NCI-H1105 (cell line): ENCODE results near the gene GNB1.
"Not testable (repeated sequence)": the region's sequence is repeated elsewhere in the genome, so short reads cannot be mapped to it uniquely, and the experiment has no call there.

Experiments
- DNase-seq: peaks from one replicate; lab custom pipeline; 2025; lab: John Stamatoyannopoulos, UW

The GNB1 gene

DNA sequence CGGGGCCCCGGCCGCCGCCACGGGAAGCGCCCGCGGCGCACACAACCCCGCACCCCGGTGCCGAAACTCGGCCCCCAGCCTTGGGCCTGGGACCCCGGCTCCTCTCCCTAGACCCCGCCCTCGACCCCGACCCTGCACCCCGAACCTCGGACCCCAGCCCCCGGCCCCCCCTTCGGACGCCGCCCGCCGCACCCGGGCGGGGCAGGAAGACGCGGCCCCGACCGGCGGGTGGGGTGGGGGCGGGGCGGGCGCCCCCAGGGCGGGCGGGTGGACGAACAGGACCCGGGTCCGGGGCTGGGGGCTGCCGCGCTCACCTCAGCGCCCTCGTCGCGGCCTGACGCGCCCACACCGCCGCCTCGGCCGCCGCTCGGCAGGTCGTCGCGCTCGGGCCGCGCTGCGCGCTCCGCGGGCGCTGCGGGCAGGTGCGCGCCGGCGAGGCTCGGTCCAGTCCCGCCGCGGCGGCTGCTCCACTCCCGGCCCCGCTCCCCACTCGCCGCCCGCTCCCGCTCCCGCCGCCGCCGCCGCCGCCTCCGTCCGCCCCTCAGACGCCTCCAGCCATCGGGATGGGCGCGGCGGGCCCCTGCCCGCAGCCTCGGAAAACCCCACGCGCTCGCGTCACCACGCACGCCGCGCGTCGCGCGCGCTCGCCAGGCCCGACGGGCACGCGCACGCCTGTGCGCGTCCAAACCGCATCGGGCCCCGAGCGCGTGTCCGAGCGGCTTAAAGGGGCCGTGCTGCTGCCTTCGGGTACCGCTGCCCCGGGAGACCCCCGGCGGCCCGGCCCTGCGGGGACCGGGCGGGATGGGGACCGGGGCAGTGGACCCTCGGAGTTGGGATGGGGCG lies at the start of gene GNB1:
Gene GNB1, minus strand, starts transcription at position 582 of the 843 bp plus-strand sequence. CDS start 65,634 bp downstream, outside the sequence.
- peak; percentile 91 for DNase-seq

DNA sequence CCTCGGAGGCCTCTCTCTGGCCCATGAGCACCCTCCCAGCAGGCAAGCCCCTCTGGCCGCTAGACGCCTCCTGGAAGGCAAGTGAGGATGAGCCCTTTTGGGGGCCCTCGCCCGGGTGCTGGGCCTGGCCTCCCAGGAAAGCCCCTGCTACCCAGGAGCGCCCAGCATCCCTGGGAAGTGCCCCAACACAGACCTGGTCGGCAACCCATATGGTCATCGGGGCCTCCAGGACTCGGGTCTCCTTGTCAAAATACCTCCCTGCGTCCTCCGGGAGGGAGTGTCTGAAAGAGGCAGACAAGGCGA lies 49.2 kb upstream of the GNB1 start:
- DNase-seq, result no peak

DNA sequence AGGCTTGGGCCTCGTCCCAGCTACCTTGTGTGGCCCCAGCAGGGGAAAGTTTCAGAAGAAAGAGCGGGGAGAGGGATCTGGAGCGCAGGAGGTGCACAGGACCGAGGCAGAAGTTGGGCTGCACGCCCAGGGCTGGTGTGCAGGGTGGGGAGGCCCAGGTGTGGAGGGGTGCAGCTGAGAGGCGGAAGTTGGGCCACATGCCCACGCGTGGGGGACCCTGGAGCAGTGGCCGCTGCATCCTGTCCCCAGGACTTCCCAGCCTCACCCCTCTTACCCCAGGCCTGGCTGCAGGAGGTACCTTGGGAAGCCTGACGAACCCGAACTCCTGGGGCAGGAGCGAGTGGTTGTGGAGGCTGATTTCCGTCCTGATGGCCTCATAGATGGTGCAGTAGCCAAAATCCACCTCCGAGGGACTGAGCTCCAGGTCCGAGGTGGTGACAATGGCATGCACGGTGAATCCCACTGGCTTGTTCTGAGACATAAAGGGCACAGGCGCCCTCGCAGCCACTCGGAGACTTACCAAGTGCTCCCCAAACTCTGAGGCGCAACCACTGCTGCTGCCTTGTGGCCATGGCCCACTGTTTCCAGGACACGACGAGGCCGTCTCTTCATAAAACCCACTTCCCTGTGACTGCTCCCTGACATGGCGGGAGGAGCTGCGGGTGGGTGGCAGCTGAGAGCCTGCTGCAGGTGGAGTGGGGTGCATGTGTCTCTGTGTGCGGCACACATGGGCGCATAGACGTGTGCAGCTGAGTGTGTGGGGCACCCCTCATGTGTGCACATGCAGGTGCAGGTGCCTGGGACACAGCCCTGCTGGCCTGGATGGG lies 48.6 kb upstream of the GNB1 start:
- no peak for DNase-seq

DNA sequence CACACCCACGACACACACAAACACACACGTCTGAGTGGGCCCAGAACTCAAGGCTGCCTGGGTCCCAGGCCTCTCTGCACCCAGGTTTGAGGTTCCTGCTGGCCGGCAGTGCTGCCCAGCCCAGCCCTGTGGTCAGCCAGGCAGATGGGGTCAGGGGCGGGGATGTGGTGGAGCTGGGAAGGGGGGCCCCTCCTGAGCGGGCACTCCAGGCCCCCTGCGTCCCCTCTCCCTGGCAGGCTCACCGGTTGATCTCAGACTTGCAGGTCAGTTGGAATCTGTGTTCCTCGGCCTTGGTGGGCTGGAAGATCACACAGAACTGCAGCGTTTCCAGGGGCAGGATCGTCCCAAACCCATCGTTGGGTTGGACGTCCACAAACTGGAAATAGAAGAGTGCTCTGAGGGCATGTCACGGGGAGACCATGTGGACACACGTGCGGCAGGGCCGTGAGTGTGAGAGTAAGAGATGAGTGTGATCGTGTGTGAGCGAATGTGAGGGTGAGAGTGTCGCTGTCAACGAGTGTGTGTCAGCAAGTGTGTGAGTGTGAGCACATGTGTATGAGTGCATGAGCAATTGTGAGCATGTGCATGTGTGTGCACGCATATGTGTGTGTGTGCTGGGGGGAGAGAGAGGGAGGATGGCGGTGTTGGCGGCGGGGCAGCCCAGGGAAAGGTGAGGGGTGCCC lies 47.9 kb upstream of the GNB1 start:
- no peak for DNase-seq

DNA sequence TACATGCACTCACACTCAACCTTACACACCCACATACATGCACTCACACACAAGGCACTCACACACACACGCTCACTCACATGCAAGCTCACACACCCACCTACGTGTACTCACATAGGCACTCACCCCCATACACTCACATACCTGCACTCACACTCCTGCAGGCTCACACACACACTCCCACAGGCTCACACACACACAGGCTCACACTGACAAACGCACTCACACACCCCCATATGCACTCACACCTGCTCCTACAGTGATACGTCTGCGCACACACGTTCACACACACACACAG lies 47.3 kb upstream of the GNB1 start:
- no peak for DNase-seq

DNA sequence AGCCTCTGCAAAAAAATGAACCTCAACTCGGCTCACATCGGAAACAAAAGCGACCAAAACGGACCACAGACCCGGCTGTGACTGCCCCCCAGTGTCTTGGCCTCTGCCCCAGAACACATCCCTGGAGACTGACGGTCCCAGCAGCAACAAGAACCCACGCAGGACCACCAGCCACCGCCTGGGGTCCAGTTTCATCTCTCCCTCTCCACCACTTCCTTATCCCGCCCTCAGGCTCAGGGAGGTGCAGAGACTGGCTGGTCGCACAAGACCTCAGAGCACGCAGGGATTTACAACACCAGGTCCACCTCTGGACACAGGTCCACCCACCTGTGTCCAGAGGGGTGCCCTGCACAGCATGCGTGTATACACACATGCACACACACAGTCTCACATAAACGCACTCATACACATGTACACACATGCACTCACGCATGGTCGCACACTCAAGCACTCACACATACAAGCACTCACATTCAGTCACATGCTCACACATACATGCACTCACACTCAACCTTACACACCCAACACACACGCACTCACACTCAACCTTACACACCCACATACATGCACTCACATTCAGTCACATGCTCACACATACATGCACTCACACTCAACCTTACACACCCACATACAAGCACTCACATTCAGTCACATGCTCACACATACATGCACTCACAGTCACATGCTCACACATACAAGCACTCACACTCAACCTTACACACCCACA lies 46.8 kb upstream of the GNB1 start:
- no peak for DNase-seq

DNA sequence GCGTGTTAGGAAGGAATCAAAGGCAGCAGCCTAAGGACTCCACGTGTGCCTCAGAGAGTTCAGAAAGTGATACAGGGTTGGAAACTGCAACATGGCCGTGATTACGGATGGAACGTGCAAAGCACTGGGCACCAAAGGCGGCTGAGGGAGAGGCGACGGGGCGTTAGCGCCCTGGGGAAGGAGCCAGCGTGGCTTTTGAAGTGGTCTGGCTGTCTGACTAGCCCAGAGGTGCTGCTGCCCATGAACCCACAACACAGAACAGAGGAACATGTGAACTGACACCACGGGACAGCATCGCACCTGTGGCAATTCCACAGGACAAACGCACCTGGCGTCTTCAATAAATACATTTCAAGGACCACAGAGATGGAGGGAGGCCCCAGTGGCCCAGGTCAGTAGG lies 46.2 kb upstream of the GNB1 start:
- DNase-seq, result no peak

DNA sequence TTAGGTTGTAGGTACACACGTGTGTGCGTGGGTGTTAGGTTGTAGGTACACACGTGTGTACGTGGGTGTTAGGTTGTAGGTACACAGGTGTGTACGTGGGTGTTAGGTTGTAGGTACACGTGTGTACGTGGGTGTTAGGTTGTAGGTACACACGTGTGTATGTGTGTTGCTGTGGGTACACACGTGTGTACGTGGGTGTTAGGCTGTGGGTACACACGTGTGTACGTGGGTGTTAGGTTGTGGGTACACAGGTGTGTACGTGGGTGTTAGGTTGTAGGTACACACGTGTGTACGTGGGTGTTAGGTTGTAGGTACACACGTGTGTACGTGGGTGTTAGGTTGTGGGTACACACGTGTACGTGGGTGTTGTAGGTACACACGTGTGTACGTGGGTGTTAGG lies 44.0 kb upstream of the GNB1 start:
- not testable (repeated sequence) for DNase-seq

DNA sequence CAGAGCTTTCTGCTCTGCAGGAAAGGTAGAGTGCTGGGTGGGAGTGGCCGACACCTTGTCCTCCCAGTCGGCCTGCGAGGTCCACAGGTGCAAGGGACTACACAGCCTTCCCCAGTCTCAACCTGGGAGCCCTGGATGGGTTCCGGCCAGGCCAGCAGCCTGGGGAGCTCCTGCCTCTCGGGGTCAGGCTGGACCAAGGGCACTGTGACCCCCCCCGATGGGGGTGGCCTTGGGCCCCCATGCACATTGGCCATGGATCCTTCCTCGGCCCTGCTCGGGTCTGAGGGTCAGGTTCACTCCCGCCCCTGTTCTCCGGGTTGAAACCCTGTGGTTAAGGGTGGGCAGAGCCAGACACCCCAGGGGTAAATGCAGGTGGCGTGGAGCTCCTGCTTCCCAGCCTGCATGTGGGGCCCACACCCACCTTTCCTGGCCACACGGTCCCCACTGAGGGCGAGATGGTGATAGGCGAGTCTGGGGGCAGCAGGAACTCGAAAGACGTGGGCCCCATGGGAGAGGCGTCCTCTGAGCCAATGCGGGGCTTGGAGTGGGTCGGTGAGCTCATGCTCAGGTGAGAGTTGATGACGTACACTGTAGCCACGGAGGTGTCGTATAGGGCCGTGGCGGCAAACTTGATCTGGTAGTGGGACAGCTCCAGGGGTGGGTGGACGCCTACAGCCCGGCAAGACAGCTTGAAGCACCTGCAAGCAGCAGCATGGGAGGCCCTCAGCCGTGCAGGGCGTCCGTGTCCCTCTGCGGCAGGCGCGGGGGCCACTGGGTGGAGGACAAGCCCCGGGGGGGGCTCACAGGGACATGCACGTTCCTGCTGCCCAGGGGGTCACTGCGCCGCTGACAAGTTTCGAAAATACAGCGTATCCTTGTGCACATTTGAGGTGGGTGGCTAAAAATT lies 39.0 kb upstream of the GNB1 start:
- DNase-seq, result no peak

DNA sequence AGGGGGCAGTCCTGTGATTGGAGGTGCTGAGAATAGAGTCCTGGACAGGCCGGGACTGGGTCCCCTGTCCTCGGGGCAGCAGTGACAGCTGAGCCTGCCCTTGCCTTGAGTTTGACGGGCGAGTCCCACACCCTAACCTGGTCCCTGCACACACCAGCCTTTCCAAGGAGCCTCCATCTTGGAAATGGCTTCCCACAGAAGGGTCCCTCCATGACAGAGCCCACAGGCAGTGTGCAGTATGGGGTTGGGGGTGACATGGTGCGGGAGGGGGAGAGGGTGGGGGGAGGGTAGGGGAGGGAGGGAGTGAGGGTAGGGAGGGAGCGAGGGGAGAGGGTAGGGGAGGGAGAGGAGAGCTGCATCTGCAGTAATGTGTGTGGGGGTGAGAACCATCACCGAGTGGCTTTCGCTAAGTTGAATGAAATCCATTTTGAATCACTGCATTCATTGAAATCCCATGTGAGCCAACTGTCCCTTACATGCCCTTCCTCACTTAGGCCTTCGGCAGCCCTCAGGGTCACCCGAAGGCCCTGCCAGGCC lies 38.3 kb upstream of the GNB1 start:
- DNase-seq, result no peak

DNA sequence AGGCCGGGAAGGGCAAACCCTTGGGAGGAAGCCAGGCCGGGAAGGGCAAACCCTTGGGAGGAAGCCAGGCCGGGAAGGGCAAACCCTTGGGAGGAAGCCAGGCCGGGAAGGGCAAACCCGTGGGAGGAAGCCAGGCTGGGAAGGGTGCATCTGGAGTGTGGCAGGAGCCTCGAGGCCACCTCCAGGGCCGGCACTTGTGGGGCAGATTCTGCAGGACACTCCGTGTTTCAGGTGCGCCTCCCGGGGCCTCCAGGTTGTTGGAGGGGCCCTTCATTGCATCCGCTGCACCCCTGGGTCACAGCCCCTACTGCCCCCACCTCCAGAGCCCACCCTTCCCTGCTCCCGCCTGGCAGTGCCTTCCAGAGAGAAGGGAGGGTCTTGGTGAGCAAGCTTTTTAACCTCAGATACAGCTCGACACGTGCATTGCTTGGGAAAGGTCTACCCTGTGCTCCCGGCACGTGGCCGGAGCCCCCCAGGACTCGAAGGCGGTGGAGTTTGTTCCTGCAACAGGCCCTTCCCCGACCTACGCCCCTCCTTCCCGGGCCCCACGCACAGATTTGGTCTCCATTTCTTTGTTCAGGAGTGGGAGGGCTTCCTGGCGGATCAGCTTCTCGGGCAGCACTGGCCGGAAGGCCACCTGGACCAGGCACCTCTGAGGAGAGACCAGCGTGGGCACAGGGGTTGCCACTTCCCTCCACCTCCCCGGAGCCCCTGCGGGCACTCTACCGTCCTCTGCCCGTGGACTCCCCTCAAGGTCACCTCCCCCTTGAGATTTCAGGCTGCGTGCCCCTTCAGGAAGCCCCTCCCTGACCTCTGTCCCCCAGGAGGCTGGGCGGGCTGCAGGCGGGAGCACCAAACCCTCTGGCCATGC lies 37.6 kb upstream of the GNB1 start:
- no peak for DNase-seq

DNA sequence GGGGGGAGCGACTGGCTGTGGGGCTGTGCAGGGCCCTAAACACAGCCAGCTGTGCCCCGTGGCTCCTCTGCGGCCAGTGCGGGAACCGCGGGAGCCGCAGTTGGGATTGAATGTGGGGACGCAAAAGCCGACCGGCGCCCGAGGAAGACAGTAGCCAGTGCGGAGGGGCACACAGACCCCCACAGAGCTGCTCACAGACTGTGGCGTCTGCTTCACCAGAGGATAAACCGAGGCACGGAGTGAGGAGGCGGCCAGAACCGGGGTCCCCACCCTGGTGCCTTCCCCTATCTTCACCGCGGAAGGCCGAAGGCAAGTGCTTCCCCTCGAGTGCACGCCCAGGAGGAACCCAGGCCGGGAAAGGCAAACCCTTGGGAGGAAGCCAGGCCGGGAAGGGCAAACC lies 36.9 kb upstream of the GNB1 start:
- DNase-seq, result no peak

DNA sequence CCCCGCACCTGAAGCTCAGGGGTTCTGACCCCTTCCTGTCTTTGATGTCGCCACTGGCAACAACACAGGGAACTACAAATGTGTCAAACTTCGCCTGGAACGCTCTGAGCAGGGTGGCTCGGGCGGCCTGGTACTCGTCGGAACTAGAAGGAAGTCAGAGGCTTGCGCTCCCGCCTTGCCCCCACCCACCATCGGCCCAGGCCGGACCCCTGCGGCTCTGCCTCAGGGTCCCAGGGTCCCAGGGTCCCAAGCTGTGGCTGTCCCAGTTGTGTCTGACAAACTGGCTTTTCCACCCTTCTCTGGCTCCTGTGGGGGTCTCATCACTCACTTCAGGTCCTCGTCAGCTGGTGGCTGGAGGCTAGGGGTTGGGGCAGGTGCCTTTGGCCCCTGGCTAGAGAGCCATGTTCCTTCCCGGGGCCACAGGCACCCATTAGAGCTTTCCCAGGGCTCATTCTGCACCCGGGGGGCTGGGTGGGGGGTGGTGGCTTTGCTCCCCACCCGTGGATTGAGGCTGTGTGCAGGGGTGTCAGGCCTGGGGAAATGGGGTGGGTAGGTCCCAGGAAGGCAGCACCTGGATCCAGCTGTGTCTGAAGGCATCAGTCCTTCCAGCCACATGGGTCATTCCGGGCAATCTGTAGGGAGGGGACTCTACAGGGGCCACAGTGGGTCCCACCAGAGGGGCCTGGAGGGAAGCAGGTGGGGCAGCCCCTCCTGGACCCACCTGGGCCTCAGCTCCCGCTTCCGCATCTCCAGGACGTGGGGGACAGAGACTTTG lies 36.2 kb upstream of the GNB1 start:
- no peak for DNase-seq

DNA sequence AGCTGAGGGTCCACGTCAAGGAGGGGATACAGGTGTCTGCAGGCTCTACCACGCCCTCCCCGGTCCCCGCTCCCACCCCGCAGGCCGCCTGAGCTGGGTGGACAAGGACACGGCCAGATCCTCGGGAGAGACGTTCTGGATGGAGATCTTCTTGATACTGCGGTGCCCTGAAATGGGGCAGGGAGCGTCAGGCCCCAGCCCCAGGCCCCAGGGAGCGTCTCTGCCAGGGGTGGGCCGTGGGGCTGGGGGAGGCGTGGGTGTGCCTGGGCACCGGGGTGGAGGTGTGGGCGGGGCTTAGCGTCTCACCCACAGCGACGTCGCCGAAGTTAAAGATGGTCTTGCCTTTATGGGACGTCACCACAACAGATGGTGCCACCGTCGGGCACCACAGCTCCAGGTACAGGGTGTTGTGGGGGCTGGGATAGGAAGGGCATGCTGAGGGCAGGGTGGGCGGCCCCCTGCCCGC lies 35.5 kb upstream of the GNB1 start:
- no peak for DNase-seq

DNA sequence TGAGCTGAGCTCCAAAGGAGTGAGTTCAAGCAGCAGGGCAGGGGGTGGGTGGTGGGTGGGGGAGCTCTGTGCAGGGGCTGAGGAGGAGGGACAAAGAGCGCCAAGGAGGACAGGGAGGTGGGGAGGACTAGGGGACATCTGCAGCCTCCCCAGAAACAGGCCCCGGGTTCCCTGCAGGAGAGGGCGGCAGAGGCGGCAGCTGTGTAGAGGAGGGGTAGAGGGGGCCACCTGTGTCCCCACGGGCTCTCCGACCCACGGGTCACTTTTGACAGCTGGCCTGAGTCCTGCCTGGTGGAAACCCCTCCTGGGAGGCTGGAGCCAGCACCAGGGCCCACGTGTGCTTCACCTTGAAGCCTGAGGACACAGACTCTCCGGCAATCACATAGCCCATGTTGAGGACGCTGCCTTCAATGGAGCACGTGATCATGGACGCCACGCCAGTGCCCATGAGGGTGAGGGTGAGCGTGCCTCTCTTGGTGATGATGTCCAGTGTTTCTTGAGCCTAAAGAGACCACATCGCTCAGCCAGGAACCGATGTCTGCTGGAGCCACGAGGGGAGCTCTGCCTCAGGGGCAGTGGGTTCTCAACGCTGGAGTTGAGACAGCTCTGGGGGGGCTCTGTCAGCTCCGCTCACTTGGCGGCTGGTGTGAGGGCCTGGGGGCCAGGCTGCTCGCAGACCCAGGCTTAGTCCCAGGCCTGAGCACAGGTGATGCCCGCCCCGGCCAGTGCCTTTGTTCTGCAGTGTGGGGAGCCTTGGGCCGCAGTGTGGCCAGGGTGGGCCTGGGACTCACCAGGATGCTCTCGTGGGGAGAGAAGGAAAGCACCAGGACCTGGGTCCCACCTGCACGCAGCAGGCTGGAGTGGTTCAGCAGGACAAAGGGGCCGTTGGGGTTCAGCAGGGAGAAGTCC lies 34.8 kb upstream of the GNB1 start:
- no peak for DNase-seq

DNA sequence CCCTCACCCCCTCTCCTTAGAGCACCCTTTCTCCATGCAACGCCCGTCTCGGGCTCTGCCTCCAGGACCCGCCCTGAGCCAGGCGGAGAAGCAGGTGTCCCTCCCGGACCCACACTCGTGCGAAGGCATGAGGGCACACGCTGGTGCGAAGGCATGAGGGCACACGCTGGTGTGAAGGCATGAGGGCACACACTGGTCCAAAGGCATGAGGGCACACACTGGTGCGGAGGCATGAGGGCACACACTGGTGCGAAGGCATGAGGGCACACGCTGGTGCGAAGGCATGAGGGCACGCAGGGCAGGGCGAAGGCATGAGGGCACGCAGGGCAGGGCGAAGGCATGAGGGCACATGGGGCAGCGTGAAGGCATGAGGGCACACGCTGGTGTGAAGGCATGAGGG lies 34.0 kb upstream of the GNB1 start:
- DNase-seq, result no peak

DNA sequence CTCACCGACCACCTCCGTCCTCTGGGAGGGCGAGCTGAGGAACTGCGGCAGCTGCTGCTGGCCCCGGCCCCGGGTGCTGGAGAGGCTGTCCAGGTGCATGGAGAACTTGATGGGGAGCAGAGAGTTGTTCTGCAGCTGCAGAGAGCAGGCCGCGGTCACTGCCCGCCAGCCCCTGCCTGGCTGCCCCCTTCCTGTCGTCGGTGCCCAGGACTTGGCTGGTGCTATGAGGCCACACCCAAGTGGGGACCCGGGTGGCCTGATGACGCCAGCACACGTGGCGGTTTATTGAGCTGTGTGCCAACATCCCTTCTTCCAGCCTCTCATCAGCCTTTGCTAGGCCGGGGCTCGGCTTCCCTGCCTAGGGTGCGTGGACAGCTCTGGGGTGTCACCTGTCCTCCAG lies 33.5 kb upstream of the GNB1 start:
- no peak for DNase-seq
